GM21723 (cell line): ENCODE measurements around the gene NOLC1.

Experiments
- ATAC-seq: cut with Tn5 transposase; IDR thresholded peaks from one replicate; pipeline ENCODE4 v1.9.1; 2021; ENCODE audit warnings: mild to moderate bottlenecking, moderate library complexity; ENCODE audit not compliant: unreplicated experiment

The NOLC1 gene

DNA sequence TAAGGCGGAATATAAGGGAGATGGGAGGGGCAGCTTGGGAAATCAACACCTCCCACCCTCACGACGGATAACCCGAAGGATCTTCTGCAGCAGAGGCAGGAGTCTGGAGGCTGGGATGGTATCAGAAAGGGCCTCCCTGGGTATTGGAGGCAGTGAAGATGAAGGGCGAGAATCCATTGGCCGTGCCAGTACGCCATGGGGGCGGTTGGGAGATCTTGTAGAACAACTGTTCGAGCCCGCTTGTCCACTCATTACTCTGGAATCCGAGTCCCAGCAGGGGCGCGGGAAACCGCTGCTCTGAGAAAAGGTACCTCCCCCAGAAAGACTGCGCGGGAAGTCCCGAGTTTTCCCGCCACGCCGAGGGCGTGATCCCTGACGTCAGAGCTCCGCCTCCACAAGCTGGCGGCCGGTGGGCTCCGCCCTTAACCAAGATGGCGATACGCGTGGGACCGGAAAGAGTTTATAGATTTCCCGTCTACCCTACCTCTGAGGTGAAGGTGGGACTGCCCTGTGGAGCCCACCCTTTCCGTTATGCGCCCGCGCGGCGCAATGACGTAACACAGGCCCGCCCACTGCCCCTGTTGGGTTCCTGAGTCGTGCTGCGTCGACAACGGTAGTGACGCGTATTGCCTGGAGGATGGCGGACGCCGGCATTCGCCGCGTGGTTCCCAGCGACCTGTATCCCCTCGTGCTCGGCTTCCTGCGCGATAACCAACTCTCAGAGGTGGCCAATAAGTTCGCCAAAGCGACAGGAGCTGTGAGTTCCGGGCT, at the start of gene NOLC1:
Gene NOLC1 (plus strand): TSS at position 616 of the 771 bp plus-strand sequence. CDS start 22 bp downstream, at position 638.
- ATAC-seq, result peak; percentile 95

DNA sequence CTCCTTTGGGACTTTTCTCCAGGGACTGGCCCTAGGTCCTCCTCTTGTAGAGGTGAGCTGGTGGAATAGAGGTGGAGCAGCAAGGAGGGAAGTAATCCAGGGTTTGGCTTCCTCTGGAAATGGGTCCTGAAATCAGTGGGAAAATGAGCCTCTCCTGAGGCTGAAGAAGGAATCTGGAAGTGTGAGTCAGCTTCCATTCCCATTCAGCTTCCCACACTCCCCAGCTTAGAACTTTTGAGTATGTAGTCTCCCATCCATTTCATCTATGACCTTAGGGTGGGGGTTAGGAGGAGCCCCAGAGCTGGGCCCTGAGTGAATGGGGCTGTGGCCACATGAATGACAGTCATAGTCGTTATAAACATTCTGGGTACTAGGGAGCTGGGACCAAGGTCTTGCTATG, 49.8 kb upstream of the NOLC1 start:
- ATAC-seq, result no peak

DNA sequence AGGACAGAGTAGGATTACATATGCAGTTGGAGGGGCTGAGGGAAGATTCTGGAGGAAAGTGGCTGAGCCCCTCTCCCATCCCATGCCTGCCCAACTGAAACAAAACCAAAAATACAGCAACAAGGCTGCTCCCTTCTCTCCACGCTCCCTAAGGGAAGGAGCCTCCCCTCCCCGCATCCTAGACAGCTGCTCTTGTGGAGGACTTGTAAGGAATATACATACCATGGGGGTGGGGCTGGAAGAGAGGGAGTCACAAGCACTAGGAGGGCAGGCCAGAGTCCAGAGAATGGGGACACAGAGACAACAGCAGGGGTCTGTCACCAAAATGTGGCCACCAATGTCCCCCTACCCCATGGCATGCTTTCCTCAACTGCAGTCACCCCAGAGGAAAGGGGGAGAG, 45.2 kb upstream of the NOLC1 start:
- ATAC-seq, result no peak

DNA sequence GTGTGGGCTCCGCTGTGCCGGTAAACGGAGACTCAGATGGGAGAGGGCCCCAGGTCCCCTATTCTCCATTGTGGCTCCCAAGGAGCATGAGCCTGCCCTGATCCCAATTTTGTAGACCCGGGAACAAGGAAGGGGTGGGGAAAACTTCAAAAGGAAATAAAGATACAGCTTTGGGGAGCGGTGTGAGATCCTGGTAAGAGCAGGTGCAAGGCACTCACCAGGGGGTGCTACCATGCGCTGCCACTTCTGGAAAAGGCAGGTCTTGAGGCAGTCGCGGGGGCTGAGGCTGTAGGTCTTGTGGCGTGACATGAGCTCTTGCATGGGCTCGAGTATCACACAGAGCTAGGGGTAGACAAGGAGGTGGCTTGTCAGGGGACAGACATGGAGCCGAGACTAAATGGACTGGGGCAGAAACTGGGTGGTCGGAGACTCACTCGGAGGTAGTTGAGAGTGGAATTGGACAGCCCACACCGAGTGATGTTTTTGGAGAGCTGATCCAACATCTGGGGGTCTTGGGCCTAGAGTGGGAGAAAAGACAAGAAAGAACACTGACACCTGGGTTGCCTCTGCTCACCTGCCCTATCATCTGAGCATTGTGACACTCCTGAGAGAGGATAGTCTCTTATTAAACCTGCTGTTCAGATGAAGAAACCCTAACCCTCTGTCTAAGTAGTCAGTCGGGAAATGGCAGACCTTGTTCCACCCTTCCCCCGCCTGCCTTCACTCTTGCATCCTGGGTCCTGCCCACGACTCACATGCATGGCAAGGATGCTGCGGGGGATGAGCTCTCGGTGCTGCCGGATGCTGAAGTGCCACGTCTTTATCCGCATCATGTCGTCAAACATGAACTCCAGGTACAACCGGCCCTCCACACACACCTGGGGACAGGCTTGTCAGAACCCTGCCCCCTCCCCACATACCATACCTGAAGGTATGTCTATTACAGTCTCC, 42.7 kb upstream of the NOLC1 start:
- no peak for ATAC-seq

DNA sequence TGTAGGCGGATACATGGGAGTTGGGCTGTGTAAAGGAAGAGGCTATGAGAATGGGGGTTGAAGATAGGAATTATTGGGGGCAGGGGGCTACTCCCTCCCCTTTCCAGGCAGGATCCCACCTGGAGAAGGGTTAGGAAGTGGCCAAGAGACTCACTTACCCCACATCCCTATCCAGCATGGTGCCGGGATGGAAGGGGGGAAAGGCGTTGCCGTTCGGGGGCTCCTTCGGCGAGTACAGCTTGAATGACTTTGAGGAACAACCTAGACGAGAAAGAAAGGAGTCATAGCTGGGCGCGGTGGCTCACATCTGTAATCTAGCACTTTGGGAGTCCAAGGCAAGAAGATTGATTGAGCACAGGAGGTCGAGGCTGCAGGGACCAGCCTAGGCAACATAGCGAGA, 40.9 kb upstream of the NOLC1 start:
- ATAC-seq, result no peak

DNA sequence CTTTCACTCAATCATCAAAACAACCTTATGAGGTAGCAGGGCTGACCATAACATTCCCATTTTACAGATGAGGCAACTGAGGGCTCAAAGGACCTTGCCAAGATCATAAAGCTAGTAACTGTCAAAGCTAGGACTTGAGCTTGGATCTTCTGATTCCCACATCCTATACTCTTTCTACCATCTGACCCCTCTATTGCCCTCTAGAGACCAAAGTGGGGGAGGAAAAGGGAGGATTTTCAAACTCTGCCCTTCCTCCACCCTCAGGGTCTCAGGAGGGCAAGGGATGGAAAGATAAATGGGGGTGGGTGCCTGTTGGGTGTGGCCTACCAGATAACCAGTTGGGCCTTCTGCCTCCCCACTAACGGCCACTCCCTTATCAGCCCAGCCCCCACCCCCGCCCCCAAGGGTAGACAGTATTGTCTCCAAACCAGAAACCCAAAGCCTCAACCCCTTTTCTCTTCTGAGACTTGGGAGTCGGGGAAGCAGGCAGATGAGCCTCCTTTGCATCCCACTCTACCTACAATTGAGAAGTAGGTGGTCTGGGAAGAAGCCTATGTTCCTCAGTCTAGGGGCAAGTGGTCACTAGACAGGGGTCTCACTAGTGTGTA, 39.9 kb upstream of the NOLC1 start:
- no peak for ATAC-seq

DNA sequence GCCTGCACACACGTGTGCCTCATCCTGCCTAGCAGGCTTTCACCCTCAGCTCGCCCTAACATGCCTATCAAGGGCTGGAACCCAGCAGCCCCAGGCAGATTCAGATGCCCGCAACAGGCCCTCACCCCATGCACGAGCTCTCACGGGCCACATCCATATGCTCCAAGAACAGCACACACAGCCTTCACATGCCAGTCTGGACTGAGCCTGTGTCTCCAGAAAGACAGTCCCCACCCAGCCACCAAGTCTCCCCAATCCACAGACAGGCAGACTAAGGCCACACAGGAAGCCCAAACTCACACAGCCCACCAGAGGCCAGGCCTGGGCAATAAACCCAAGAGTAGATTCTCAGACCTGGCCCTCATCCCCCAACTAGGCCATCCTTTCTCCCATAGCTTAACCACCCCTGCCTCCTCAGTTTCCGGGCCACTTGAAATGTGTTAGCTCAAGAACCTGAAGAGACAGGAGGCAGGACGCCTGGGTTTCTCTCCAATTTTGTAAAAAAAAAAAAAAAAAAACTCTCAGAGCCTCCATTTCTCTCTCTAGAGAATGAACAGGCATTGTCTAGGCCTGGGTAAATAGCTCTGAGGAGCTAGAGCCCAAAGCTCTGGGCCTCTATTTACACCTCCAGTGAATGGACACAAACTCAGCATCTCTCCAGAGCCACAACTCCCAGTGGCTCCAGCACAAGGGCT, 38.8 kb upstream of the NOLC1 start:
- ATAC-seq, result no peak

DNA sequence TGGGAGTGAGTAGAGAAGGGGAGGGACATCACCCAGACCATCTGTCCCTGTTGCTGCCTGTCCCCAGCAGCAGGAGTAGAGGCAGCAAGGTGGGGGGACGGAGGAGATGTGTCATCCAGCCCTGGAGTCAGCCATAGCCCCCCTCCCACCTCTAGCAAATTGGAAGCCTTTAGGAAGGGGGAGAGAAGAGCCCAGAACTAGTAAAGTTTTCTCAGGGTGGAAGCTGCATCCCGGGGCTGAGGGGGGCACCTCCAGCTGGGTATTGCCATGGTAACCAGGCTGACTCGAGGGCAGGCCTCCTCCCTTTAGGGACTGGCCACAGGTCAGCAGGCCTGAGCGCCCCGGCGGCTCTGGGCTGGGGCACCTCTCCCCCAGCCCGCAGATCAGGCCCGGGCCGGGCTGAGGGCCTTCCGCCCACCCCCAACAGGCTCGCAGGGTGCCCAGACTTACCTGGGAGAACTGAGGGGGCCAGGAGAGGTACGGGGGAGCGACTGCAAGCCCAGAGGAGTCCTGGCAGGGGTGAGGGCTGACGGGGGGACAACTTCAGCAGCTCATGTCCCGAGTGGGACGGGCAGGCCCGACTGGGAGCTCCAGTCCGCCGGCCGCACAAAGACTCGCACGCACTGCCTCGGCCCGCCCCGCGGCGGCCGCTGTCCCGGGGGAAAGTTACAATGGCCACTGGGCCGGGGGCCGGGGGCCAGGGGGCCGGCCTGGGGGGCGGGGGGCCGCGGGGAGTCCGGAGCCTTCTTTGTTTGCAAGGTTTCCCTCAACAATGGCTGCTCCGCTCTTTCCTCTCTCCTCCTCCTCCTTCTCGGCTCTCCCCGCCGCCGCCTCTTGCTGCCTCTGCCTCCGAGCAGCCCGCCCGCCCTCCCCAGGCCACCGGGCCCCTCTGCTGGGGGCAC, 38.0 kb upstream of the NOLC1 start:
- ATAC-seq, result peak; percentile 4

DNA sequence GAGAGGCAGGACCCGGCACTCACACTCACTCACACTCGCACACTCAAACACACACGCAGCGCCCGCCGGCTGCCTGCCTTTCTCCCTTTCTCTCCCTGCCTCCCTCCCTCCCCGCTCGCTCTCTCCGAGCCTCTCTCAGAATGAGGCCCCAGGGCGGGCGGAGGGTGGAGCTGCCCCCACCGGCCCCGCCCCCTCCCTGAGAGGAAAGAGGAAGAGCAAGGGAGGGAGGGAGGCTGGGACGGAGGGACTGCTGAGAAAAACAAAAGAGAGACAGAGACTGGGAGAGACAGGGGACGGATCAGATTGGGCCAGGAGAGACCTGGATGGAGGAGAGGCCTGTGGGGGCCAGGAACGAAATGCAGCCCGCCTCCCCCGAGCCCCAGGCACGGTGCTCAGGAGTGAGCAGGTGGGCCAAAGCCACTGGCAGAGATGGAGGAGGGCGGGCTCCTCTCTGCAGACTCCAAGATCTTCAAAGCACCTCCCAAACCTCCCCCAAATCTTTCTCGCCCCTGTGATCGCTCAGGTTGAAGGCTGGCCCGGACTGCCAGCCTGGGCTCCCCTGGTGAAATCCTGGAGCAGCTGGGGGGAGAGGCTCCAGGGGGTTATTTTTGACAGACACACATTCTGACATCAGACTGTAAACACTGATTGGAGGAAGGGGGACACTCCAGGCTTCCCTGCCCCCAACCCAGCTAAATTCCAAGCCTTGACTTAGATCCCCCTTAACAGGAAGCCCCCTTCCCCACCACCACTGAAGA, 37.1 kb upstream of the NOLC1 start:
- peak; percentile 62 for ATAC-seq

DNA sequence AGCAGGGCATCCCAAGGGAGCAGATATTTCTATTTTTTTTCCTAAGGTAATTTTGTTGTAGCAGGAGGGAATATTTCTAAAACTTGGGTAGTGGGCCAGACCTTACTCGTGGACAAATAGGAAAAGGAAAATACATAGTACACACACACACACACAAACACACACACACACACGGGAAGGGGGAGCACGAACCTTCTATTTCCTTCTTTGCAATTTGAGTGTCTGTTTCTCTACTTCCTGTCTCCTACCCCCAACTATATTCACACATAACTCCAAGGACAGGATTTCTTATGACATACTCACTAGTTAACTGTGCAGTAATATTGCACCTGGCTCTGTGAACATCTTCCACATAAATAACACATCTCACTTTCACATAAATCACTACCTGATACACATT, 36.4 kb upstream of the NOLC1 start:
- no peak for ATAC-seq

DNA sequence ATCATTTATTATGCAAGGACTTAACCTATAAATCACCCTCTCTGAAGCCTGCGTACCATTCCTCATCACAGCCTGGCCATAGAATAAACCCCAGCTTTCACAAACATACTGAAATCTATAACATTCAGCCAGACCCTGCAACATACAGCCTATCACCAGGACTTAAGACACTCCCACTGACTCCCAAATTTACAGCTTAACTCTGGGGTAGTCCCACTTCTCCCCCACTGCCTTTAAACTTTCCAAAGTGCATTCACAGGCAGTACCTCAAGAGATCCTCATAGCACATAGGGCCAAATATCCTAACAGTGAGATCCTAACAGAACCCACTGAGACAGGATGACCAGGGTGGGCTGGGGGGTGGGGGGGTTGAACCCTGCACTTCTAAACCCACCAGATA, 35.5 kb upstream of the NOLC1 start:
- no peak for ATAC-seq

DNA sequence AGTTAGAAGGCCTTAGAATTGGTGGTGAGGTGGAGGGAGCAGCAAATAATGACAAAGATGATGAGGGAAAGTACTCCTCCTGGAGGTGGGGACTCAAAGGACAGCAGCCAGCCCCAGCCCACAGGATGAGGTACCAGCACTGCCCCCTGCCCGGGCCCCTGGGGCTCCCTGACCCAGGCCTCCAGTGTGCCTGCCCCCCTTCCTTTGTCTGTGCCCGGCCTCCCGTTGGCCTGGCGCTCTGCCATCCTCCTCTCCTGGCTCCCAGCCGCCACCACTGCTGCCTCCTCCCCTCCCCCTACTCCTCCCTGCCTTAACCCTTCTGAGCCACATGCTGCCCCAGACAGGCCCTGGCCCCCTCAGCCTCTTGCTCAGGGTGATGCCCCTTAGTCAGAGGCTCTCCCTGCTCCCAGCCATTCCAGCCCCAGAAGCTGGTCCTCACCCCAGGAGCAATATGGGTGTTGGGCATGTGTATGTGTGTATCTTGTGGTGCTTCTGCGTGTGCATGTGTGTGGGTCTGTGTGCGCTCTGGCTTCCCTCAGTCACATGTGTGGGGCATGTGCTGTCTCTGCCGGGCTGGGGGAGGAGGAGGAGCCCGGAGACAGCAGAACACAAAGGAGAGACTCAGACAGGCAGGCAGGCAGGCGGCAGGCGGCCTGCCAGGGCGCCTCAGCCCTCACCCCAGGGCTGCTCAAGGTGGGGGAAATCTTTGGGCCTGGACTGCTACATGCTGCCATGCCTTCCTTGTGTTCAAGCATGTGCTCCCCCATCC, 34.6 kb upstream of the NOLC1 start:
- ATAC-seq, result no peak

DNA sequence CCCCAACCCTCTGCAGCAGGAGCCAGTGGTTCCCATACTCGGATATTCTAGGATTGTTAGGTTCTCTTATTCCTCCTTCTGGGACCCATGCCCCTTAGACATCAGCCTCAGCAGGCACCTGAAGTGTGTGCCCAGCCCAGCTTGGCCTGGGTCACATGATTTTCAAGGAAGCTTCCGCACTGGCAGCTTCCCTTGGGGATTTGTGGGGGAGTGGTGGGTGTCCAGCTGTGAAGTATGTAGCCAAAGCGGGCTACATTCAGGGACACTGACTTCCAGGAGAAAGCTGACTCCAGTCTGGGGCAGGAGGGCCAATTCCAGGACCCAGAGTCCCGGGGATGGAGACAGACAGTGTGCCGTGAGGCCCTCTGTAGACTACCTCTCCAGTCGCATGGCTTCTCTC, 33.3 kb upstream of the NOLC1 start:
- no peak for ATAC-seq

DNA sequence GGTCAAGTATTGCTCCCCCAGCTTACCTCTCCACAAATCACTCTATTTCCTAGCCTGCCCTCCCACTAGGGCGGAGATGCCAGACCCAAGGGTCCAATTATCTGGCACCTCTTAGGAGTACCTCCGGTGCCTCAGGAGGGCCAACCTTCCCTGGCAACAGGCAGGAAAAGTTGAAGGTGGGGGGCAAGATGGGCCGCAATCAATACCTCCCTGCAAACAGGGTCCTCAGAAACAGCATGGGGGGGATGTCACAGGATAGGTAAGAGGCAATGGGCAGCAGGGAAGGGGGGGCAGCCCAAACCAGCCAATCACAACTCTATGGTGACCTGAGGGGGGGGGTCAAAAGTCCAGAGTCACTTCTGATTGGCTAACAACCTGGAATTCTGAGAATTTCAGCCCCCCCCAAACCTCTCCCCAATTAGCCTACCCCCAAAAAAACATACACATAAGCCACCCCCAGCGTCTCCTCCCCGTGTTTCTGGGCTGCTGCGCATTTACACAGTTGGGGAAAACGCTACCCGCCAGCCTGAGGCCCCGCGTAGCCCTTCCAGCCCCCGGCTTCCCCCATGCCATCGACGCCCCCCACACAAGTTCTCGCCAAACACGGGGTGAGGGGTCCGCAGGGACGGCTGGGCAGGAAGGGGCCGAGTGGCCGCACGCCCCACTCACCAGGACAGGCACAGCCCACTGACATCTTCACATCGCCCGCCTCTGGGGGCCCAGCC, 32.6 kb upstream of the NOLC1 start:
- ATAC-seq, result no peak

DNA sequence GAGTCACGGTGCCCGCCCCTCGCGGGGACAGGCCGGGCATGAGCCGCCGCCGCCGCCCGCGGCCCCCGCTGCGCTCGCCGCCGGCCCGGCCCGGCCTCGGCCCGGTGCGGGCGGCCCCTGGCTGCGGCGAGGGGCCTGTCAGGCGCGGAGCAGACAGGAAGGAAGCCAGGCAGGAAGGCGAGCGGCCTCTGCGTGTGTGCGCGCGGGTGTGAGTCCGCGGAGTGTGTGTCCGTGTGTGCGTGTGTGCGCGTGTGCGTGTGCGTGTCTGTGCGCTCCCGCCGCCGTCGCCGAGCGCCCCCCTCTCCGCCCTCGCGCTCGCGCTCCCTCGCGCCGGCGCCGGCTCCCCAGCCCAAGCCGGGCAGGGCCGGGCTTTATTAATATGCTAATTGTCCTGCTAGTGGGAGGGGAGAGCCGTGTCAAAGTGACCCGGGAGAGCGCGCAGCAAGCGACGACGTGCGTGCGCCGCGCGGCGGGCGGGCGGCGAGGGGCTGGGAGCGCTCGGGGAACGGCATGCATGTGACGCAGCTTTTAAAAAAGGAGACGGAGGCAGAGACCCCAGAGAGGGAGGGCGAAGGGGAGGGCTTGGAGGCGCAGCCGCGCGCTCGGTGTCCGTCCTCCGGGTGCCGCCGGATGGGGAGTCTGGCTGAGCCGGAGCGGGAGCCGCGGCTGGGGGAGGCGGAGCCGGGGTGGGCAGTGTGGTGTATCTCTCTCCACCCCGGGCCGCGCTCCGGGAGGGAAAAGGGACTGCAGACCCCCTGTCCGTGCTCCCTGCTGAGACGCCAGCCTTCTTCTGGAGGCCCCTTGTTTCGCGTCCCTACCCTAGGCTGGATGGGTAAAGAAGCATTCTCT, 31.8 kb upstream of the NOLC1 start, which contains the start of gene LDB1:
Gene LDB1 (minus strand): TSS at position 227 of the 849 bp plus-strand sequence. CDS start 258 bp downstream, outside the sequence.
- peak; percentile 67 for ATAC-seq

DNA sequence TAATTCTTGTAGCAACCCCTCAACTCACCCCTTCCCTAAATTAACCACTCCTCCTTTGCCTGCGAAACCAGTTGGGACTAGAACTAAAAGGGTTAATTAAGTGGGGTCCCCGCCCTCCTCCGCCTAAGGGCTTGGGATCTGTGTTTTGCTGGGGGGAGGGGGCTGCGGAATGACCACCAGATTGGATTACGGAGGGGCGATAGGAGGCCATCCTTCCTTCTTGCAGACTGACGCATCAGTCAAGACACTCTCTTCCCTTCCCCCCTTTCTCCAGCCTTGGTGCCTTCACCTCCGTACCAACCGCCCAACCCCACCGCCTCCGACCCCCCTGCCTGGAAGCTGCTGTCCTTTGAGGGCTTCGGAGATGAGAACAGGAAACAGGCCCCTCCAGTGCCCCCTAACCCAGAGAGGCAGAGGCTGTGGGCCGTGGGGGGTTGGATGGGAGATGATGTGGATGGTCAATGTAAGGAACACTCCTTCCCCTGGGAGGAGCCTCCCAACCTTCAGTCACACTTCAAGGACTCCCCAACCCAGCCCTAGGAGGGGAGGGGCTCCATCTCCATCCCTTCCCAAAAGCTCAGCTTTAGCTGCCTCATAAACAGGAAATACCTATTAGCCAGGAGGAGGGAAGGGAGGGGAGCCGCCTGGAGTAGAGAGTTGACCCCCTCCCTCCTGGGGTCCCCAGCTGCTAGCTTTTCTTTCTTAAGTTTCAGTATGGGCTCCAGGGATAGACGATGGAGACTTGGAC, 31.0 kb upstream of the NOLC1 start:
- ATAC-seq, result no peak
